A549 (cell line): ENCODE data around the gene GPR62.

Source experiments
- CEBPB ChIP-seq, 2 experiments: fragments of >200 bp in 1 of 2; sonication (Bioruptor Twin) in 1 of 2; formaldehyde crosslinking in 1 of 2; IDR thresholded peaks; 2 replicates each; pipeline ENCODE4 v1.6.1; 2012 to 2016
- EP300 ChIP-seq, 2 experiments: fragments of >200 bp; sonication (Bioruptor Twin); formaldehyde crosslinking; IDR thresholded peaks; 2 replicates in 1 of 2; 3 replicates in 1 of 2; pipeline ENCODE4 v1.6.1; 2016 to 2017
- HDAC2 ChIP-seq: fragments of 200-600 bp; sonication (generic); IDR thresholded peaks from 2 replicates; pipeline ENCODE4 v1.6.1; 2016
- JUN ChIP-seq, 2 experiments: fragments of >200 bp; sonication (Bioruptor Twin); formaldehyde crosslinking; IDR thresholded peaks; 2 replicates in 1 of 2; 3 replicates in 1 of 2; pipeline ENCODE4 v1.6.1; 2016 to 2017
- MAZ ChIP-seq: fragments of 150-350 bp; IDR thresholded peaks from 2 replicates; pipeline ENCODE4 v1.6.1; 2014; ENCODE audit warnings: antibody characterized with exemption, low read depth, low read length, borderline replicate concordance
- NR3C1 ChIP-seq: fragments of >200 bp; sonication (Bioruptor Twin); formaldehyde crosslinking; IDR thresholded peaks from 3 replicates; pipeline ENCODE4 v1.6.1; 2017
- POLR2A ChIP-seq: IDR thresholded peaks from 2 replicates; pipeline ENCODE4 v1.6.1; 2012; ENCODE audit warnings: mild to moderate bottlenecking, low read length
- RFX5 ChIP-seq: fragments of 450-650 bp; IDR thresholded peaks from 2 replicates; pipeline ENCODE4 v1.7.1; 2014; ENCODE audit warnings: antibody characterized with exemption, mild to moderate bottlenecking, moderate library complexity
- ZFP36 ChIP-seq: fragments of 450-650 bp; IDR thresholded peaks from 2 replicates; pipeline ENCODE4 v1.6.1; 2014; ENCODE audit warnings: borderline replicate concordance; ENCODE audit not compliant: partially characterized antibody
- TF ChIP-seq, protein P1 (sequence below): fragments of 450-650 bp; IDR thresholded peaks from 2 replicates; pipeline ENCODE4 v1.6.1; 2014; ENCODE audit warnings: antibody characterized with exemption
- TF ChIP-seq, protein P2 (sequence below): fragments of >200 bp; sonication (Bioruptor Twin); formaldehyde crosslinking; IDR thresholded peaks from 3 replicates; pipeline ENCODE4 v1.5.1; 2016

DNA sequence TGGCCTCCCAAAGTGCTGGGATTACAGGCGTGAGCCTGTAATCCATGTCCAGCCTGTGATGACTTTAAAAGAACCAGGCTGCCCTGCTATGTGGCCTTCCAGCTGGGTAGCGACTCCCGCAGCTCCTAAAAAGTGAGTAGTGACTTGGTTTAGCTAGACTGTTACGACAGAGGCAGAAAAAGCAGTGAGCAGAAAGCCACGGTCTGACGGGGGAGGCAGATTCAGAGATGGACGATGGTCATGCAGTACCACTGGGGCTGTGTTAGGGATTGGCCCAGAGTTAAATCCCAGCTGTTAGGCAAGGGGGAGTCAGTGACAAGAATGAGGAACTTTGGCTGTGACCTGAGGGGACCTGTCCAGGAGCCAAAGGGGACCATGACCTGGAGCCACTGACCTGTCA lies 43.6 kb downstream of the GPR62 start:
- TF ChIP-seq ZFP36 (no peak), MAZ (no peak), NR3C1 (no peak), HDAC2 (no peak), CEBPB (IDR thresholded peaks at IDR 0.05) (no peak), POLR2A (no peak), EP300 (IDR thresholded peaks at IDR 0.05) (no peak), RFX5 (no peak), JUN (IDR thresholded peaks at IDR 0.05) (no peak)
- TF ChIP-seq, protein P1, sequence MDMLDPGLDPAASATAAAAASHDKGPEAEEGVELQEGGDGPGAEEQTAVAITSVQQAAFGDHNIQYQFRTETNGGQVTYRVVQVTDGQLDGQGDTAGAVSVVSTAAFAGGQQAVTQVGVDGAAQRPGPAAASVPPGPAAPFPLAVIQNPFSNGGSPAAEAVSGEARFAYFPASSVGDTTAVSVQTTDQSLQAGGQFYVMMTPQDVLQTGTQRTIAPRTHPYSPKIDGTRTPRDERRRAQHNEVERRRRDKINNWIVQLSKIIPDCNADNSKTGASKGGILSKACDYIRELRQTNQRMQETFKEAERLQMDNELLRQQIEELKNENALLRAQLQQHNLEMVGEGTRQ, result no peak
- TF ChIP-seq, protein P2, sequence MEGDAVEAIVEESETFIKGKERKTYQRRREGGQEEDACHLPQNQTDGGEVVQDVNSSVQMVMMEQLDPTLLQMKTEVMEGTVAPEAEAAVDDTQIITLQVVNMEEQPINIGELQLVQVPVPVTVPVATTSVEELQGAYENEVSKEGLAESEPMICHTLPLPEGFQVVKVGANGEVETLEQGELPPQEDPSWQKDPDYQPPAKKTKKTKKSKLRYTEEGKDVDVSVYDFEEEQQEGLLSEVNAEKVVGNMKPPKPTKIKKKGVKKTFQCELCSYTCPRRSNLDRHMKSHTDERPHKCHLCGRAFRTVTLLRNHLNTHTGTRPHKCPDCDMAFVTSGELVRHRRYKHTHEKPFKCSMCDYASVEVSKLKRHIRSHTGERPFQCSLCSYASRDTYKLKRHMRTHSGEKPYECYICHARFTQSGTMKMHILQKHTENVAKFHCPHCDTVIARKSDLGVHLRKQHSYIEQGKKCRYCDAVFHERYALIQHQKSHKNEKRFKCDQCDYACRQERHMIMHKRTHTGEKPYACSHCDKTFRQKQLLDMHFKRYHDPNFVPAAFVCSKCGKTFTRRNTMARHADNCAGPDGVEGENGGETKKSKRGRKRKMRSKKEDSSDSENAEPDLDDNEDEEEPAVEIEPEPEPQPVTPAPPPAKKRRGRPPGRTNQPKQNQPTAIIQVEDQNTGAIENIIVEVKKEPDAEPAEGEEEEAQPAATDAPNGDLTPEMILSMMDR, result no peak
